ENCODE results near the gene GATA2.

GATA2 gene

DNA sequence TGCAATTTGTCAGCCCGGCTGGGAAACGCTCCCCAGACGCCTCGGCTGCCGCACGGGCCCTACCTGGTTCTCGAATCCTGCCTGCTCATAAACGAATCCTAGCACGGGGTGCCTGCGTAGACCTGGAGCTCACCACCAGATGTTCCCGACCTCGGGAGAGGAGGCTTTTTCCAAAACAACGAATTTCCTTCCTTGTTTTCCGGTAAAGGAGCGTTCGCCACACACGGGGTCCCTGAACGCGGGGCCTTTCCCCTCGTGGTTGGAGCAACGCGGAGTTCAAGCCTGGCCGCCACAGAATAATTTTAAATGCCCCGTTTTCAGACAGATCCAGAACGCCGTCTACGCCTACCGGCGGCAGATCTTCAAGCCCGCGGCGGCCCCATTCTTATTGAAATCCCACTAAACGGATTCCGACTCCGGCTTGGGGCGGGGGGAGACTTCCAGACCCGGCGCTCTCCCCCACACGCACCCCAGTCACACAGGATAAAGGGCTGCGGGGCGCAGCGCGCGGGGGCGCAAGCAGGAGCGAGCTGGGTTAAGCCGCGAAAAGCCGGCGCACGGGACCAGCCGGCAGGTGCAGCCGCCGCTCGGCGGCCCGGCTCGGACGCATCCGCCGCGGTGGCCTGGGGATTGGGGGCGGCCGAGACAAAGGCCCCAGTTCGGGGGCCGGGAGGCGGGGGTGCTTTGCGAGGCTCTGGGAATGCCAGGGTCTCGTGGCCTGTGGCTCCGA, 895 bp downstream of the GATA2 start:
- no peaks in the 10 kb centered on the region for H3K36me3 ChIP-seq (ENCODE audit: control insufficient read depth, insufficient read depth, low read length)
- peaks cover 4% of the 10 kb centered on the region for H3K27me3 ChIP-seq (replicated peaks; ENCODE audit: control insufficient read depth, insufficient read depth, low read length)
- no peak for TF ChIP-seq CTCF (IDR thresholded peaks at IDR 0.05; ENCODE audit: insufficient read depth, low read length, poor library complexity, severe bottlenecking)
- H3K4me3 ChIP-seq (replicated peaks; ENCODE audit: low read depth, low read length) = no peak overlapping the region
- no peak for DNase-seq (ENCODE audit: extremely low read depth, insufficient read length)

DNA sequence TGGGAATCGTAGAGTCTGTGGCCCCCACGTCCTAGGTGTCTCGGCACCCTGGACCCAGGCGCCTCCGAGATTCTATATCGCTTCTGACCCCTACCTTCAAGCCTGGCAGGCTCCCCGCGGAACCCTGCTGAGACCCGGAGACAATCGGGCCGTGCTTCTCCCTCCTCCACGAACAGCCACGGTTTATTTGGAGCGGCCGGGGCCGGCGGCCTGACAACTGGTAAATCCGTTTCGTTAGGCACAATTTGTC, 1.4 kb downstream of the GATA2 start:
- Histone ChIP-seq H3K4me3 (replicated peaks; ENCODE audit: low read depth, low read length) (no peak overlapping the region), H3K27me3 (replicated peaks; ENCODE audit: control insufficient read depth, insufficient read depth, low read length) (peaks cover 4% of the 10 kb centered on the region), H3K36me3 (ENCODE audit: control insufficient read depth, insufficient read depth, low read length) (no peaks in the 10 kb centered on the region)
- TF ChIP-seq CTCF (IDR thresholded peaks at IDR 0.05; ENCODE audit: insufficient read depth, low read length, poor library complexity, severe bottlenecking) = no peak
- no peak for DNase-seq (ENCODE audit: extremely low read depth, insufficient read length)

DNA sequence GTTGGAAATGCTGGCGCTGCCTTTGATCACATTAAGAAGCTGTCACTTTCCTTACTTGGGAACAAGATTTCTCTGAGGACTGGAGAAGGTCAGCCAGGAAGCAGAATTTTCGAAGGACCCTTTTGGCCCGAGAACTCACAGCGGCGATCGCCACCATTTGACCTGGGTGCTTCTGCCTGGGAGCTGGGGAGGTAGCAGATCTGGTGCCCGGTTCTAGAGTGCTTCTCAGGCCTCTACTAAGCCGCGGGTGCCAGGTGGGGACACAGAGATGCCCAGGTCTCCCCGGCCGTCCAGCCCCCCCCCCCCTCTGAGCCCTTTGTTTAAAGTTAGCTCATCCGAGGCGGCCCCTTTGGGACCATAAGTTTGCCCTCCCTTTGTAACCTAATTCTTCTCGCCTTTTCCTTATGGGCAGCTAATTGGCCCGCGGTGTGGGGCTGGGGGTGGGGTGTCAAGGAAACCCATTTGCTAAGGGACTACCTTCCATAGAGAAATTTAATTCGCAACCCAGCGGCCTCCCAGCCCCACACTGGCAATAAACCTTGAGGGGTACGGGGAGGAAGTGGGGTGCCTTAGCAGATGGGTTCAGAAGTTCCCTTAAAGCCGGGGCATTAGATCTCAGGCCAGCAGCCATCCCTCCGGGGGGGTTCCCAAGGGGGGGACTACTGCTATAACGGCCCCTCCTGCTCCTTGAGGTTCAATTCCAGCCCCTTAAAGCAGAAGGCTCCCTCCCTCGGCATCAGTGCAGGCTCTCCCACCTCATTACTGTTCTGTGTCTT, 1.9 kb downstream of the GATA2 start:
- DNase-seq (ENCODE audit: extremely low read depth, insufficient read length) = no peak
- no peak for TF ChIP-seq CTCF (IDR thresholded peaks at IDR 0.05; ENCODE audit: insufficient read depth, low read length, poor library complexity, severe bottlenecking)
- Histone ChIP-seq H3K36me3 (ENCODE audit: control insufficient read depth, insufficient read depth, low read length) (no peaks in the 10 kb centered on the region), H3K27me3 (replicated peaks; ENCODE audit: control insufficient read depth, insufficient read depth, low read length) (peaks cover 5% of the 10 kb centered on the region), H3K4me3 (replicated peaks; ENCODE audit: low read depth, low read length) (no peak overlapping the region)

GRCh38 chr3:128490650-128490914, 2.4 kb downstream of the GATA2 start:
- no peak for DNase-seq (ENCODE audit: extremely low read depth, insufficient read length)
- peaks cover 5% of the 10 kb centered on the region for H3K27me3 ChIP-seq (replicated peaks; ENCODE audit: control insufficient read depth, insufficient read depth, low read length)
- no peaks in the 10 kb centered on the region for H3K36me3 ChIP-seq (ENCODE audit: control insufficient read depth, insufficient read depth, low read length)
- no peak for TF ChIP-seq CTCF (IDR thresholded peaks at IDR 0.05; ENCODE audit: insufficient read depth, low read length, poor library complexity, severe bottlenecking)
- H3K4me3 ChIP-seq (replicated peaks; ENCODE audit: low read depth, low read length) = no peak overlapping the region

GRCh38 chr3:128489927-128490649, 2.9 kb downstream of the GATA2 start:
- no peak overlapping the region; the same call in 1 of the 2 replicates for H3K4me3 ChIP-seq (replicated peaks; ENCODE audit: low read depth, low read length)
- no peaks in the 10 kb centered on the region for H3K36me3 ChIP-seq (ENCODE audit: control insufficient read depth, insufficient read depth, low read length)
- H3K27me3 ChIP-seq (replicated peaks; ENCODE audit: control insufficient read depth, insufficient read depth, low read length) = peaks cover 4% of the 10 kb centered on the region
- DNase-seq (ENCODE audit: extremely low read depth, insufficient read length) = no peak
- TF ChIP-seq CTCF (IDR thresholded peaks at IDR 0.05; ENCODE audit: insufficient read depth, low read length, poor library complexity, severe bottlenecking) = no peak

Data from GM06990 (cell line).